A549 (cell line): ENCODE measurements around the gene CELF6. TPM values are rescaled to one million over a fixed set of nuclear protein-coding genes. Genes with fewer than 3 reads are reported as not detected.

Source experiments
- ATAC-seq, 2 experiments: fragments of 200-7000 bp in 1 of 2; fragments of >200 bp in 1 of 2; cut with Nextera tagmentation in 1 of 2; cut with Tn5 transposase in 1 of 2; 3 replicates each; pipeline versions ENCODE4 v1.8.0 to v1.9.1; 2018 to 2020; ENCODE audit warnings: mild to moderate bottlenecking in 1 of 2, moderate library complexity in 1 of 2
- CTCF ChIA-PET: fragments of 300-600 bp; sonication (Branson Sonifier 250); formaldehyde crosslinking; extraction: SDS; loops from one replicate; lab custom pipeline; 2021; ENCODE audit warnings: antibody characterized with exemption, inconsistent platforms; lab: Yijun Ruan, JAX
- POLR2A ChIA-PET: fragments of 350-600 bp; formaldehyde crosslinking; extraction: SDS; loops from one replicate; lab custom pipeline; 2021; ENCODE audit warnings: antibody characterized with exemption, inconsistent platforms; lab: Yijun Ruan, JAX
- DNase-seq, 2 experiments: peaks; one replicate each; pipeline versions ENCODE4 v3.0.0 to v3.0.0-alpha.2; 2011 to 2016; ENCODE audit warnings: low read depth in 1 of 2, low spot score in 1 of 2
- FAIRE-seq: peaks from 2 replicates; lab custom pipeline; 2011; peaks lifted over from hg19 to GRCh38; lab: Jason Lieb, UNC
- H3K27ac ChIP-seq, 2 experiments: fragments of >200 bp; sonication (Bioruptor Twin); formaldehyde crosslinking; 3 replicates each; pipeline ENCODE4 v1.5.1; 2016 to 2017
- H3K4me1 ChIP-seq: fragments of >200 bp; sonication (Bioruptor Twin); formaldehyde crosslinking; 3 replicates; pipeline ENCODE4 v1.6.1; 2016
- H3K4me2 ChIP-seq: fragments of >200 bp; sonication (Bioruptor Twin); formaldehyde crosslinking; 3 replicates; pipeline ENCODE4 v1.6.1; 2016
- H3K4me3 ChIP-seq: fragments of >200 bp; sonication (Bioruptor Twin); formaldehyde crosslinking; 3 replicates; pipeline ENCODE4 v1.5.1; 2016
- H3K9me3 ChIP-seq: fragments of >200 bp; sonication (Bioruptor Twin); formaldehyde crosslinking; 3 replicates; pipeline ENCODE4 v1.6.1; 2016
- BHLHE40 ChIP-seq: IDR thresholded peaks from 2 replicates; pipeline ENCODE4 v1.6.1; 2012; ENCODE audit warnings: low read depth, low read length, inconsistent platforms
- CEBPB ChIP-seq, 2 experiments: fragments of >200 bp in 1 of 2; sonication (Bioruptor Twin) in 1 of 2; formaldehyde crosslinking in 1 of 2; IDR thresholded peaks; 2 replicates each; pipeline ENCODE4 v1.6.1; 2012 to 2016
- EHF ChIP-seq: fragments of 250-450 bp; sonication (Bioruptor Pico); IDR thresholded peaks from 2 replicates; pipeline ENCODE4 v1.5.0; 2020; ENCODE audit warnings: mild to moderate bottlenecking
- EHMT2 ChIP-seq: fragments of 200-600 bp; sonication (generic); IDR thresholded peaks from 2 replicates; pipeline ENCODE4 v1.6.1; 2016; ENCODE audit warnings: antibody characterized with exemption, low read depth, mild to moderate bottlenecking, moderate library complexity
- EP300 ChIP-seq, 2 experiments: fragments of >200 bp; sonication (Bioruptor Twin); formaldehyde crosslinking; IDR thresholded peaks; 2 replicates in 1 of 2; 3 replicates in 1 of 2; pipeline ENCODE4 v1.6.1; 2016 to 2017
- HDAC2 ChIP-seq: fragments of 200-600 bp; sonication (generic); IDR thresholded peaks from 2 replicates; pipeline ENCODE4 v1.6.1; 2016
- HMGXB4 ChIP-seq: fragments of 250-450 bp; sonication (Bioruptor Pico); IDR thresholded peaks from 2 replicates; pipeline ENCODE4 v1.5.0; 2021; ENCODE audit warnings: mild to moderate bottlenecking, moderate library complexity, borderline replicate concordance
- HOXA7 ChIP-seq: fragments of 250-450 bp; sonication (Bioruptor Pico); IDR thresholded peaks from 2 replicates; pipeline ENCODE4 v1.5.0; 2020; ENCODE audit warnings: mild to moderate bottlenecking, moderate library complexity
- KDM1A ChIP-seq: fragments of 200-600 bp; sonication (generic); IDR thresholded peaks from 2 replicates; pipeline ENCODE4 v1.6.1; 2016; ENCODE audit warnings: low read depth, mild to moderate bottlenecking
- POLR2A ChIP-seq: IDR thresholded peaks from 2 replicates; pipeline ENCODE4 v1.6.1; 2012; ENCODE audit warnings: mild to moderate bottlenecking, low read length
- POLR2AphosphoS2 ChIP-seq: conservative IDR thresholded peaks from 2 replicates; pipeline ENCODE4 v1.6.1; 2012; ENCODE audit warnings: low read length, improper control_type of control experiment, inconsistent platforms
- RCOR1 ChIP-seq: fragments of 150-350 bp; IDR thresholded peaks from 2 replicates; pipeline ENCODE4 v1.6.1; 2014; ENCODE audit warnings: antibody characterized with exemption, low read length, low read depth
- REST ChIP-seq: fragments of 200-600 bp; sonication (generic); IDR thresholded peaks from 2 replicates; pipeline ENCODE4 v1.6.1; 2016; ENCODE audit warnings: antibody characterized with exemption, mild to moderate bottlenecking, moderate library complexity
- SMC3 ChIP-seq: fragments of >200 bp; sonication (Bioruptor Twin); formaldehyde crosslinking; IDR thresholded peaks from 3 replicates; pipeline ENCODE4 v1.6.1; 2018; ENCODE audit warnings: inconsistent platforms
- TFCP2L1 ChIP-seq: fragments of 250-450 bp; sonication (Bioruptor Pico); IDR thresholded peaks from 2 replicates; pipeline ENCODE4 v1.5.0; 2021; ENCODE audit warnings: mild to moderate bottlenecking
- ZC3H11A ChIP-seq: fragments of 450-650 bp; IDR thresholded peaks from 2 replicates; pipeline ENCODE4 v1.6.1; 2014; ENCODE audit warnings: antibody characterized with exemption, mild to moderate bottlenecking
- ZFP36 ChIP-seq: fragments of 450-650 bp; IDR thresholded peaks from 2 replicates; pipeline ENCODE4 v1.6.1; 2014; ENCODE audit warnings: borderline replicate concordance; ENCODE audit not compliant: partially characterized antibody
- WGBS: methylation state at CpG from one replicate; pipeline ENCODE4 v1.1.6; 2017; ENCODE audit errors: missing lambda C conversion rate; 5-methylcytosine and 5-hydroxymethylcytosine counted together
- polyA plus RNA-seq, 4 experiments: library from polyadenylated mRNA; depleted of rRNA in 3 of 4; stranded (reverse); fragments of >200 nt; fragmentation: RNase III in 1 of 4; extraction: RNeasy Plus Mini Kit Qiagen cat#74134 plus additional on column Dnase treatment in 1 of 4; gene quantifications; 2 replicates in 3 of 4; 3 replicates in 1 of 4; pipeline ENCODE4 v1.2.3, GENCODE V29; 2011 to 2017
- TF ChIP-seq, protein P1 (sequence below): fragments of >200 bp; sonication (Bioruptor Twin); formaldehyde crosslinking; IDR thresholded peaks from 2 replicates; pipeline ENCODE4 v1.6.1; 2016

Gene CELF6
- polyA plus RNA-seq, 2 of the 4 experiments (the other 2 are of a cell fraction), result 0.16 TPM; not detected in 1

- POLR2A ChIA-PET, result no interaction called here
- Histone ChIP-seq H3K4me2 (no peak overlapping the region), H3K4me1 (no peaks in the 10 kb centered on the region), H3K4me3 (no peak overlapping the region), H3K9me3 (no peaks in the 10 kb centered on the region), H3K27ac (no peak overlapping the region)
- DNase-seq (no peak), ATAC-seq (no peak), FAIRE-seq (no peak)
- CTCF ChIA-PET, result interaction anchor here (0.8 to 2.1 kb wide), 4 partner anchors 16 to 91 kb away, joined by 3 to 6 read pairs (median 3); no protein-coding TSS in a partner anchor
- TF ChIP-seq HMGXB4 (CRISPR knock-in tag) (no peak), ZC3H11A (no peak), POLR2A (no peak), HDAC2 (no peak), KDM1A (no peak), POLR2AphosphoS2 (no peak), HOXA7 (CRISPR knock-in tag) (no peak)
- WGBS, result 80% methylated on average over 40 of the region's 52 CpGs
Measured at GRCh38 chr15:72289597-72290325, 30.2 kb downstream of the CELF6 start.

DNA sequence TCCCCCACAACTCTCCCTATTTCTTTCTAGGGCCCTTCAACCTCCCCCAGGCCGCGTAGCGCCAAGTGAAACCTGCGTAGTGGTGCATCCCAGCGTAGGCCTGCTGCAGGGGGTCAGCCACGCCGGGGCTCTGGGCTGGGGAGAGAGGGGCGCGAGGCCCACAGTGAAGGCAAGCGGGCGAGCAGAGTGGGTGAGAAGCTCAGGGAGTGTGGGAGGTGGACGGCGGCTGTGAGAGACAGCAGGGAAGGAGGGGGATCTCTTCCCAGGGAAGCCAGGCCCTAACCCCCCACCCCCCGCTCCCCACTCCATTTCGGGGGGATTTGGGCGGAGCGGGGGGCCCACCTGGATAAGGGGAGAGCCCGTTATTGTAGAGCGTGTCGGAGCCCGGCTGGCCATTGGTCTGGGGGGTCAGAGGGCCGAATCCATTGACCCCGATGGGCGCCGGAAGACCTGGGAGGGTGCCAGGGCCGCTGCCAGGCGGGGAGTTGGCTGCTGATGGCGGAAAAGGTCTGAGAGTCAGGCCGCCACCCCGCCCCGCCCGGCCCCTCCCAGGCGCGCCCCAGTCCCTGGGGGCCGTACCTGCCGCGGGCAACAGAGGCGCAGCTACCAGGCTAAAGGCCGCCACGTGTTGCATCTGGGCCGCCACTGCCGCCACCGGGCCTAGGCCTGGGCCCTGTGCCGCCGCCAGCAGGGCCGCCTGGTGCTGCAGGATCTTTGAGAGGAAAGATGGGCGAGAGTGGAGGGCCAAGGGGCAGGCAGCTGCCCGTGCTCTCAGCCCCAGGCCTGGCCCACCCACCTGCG, 31.0 kb downstream of the CELF6 start:
- no peak overlapping the region for H3K4me3 ChIP-seq
- H3K4me2 ChIP-seq, result no peak overlapping the region
- 84% methylated on average over 41 of the region's 49 CpGs for WGBS
- H3K4me1 ChIP-seq, result no peaks in the 10 kb centered on the region
- ChIA-PET CTCF (interaction anchor here (0.7 to 5.0 kb wide), 6 partner anchors 7 to 89 kb away, joined by 3 to 69 read pairs (median 9); partner anchors contain the start of gene GRAMD2A), POLR2A (no interaction called here)
- H3K9me3 ChIP-seq, result no peaks in the 10 kb centered on the region
- FAIRE-seq (no peak), ATAC-seq (no peak), DNase-seq (no peak)
- no peak overlapping the region for H3K27ac ChIP-seq
- no peak for TF ChIP-seq REST
- TF ChIP-seq, protein P1, sequence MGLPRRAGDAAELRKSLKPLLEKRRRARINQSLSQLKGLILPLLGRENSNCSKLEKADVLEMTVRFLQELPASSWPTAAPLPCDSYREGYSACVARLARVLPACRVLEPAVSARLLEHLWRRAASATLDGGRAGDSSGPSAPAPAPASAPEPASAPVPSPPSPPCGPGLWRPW, result no peak
- no peak for TF ChIP-seq ZFP36
- no peak for TF ChIP-seq BHLHE40
- TF ChIP-seq EHF (CRISPR knock-in tag), result no peak
- no peak for TF ChIP-seq EHMT2
- no peak for TF ChIP-seq CEBPB (IDR thresholded peaks at IDR 0.05)
- no peak for TF ChIP-seq RCOR1
- no peak for TF ChIP-seq TFCP2L1
- no peak for TF ChIP-seq EP300 (IDR thresholded peaks at IDR 0.05)
- TF ChIP-seq SMC3, result no peak
